Caki2 (cell line): ENCODE results near the gene TMEM127. TPM values are rescaled to one million over a fixed set of nuclear protein-coding genes. Genes with fewer than 3 reads are reported as not detected.
"Not testable (repeated sequence)": the region's sequence is repeated elsewhere in the genome, so short reads cannot be mapped to it uniquely, and the experiment has no call there.

Experiments
- DNase-seq: peaks from one replicate; pipeline ENCODE4 v3.0.0-alpha.2; 2015; ENCODE audit warnings: low read depth
- in situ Hi-C: cut with HindIII; loops from 2 replicates; pipeline ENCODE4 v1.10.0; 2016; ENCODE audit warnings: low sequenced_read_pairs, low pct_unique_long_range_greater_than_20kb, mixed read lengths
- total RNA-seq: library from RNA; depleted of rRNA; stranded (reverse); fragments of >200 nt; shearing (Covaris generic); gene quantifications from 2 replicates; pipeline ENCODE4 v1.2.3, GENCODE V29; 2014; ENCODE audit warnings: low replicate concordance; rRNA removed

Gene TMEM127
- total RNA-seq = 17.4 and 29.8 TPM in 2 replicates

- DNase-seq = peak; percentile 99
- in situ Hi-C loops = no loop called here
Observed at GRCh38 chr2:96265840-96266679, at the start of gene TMEM127, which contains the start of gene CIAO1. Gene TMEM127 (minus strand): TSS chr2:96265997. CDS start chr2:96265381, 616 bp downstream. Gene CIAO1 (plus strand): TSS chr2:96266225. CDS start chr2:96266351, 126 bp downstream.

- in situ Hi-C loops = no loop called here
- DNase-seq = no peak
Observed at GRCh38 chr2:96315005-96315399, 49.2 kb upstream of the TMEM127 start.

GRCh38 chr2:96308248-96308647 is 42.5 kb upstream of the TMEM127 start:
- in situ Hi-C loops = no loop called here
- DNase-seq = no peak

GRCh38 chr2:96306370-96306769 is 40.6 kb upstream of the TMEM127 start:
- peak; percentile 27 for DNase-seq
- in situ Hi-C loops = no loop called here

GRCh38 chr2:96305979-96306308 is 40.1 kb upstream of the TMEM127 start:
- in situ Hi-C loops = no loop called here
- DNase-seq = no peak

GRCh38 chr2:96305091-96305978 is 39.5 kb upstream of the TMEM127 start, which contains the start of gene SNRNP200:
Gene SNRNP200 (minus strand): TSS chr2:96305546. CDS start chr2:96305437, 109 bp downstream.
- in situ Hi-C loops = no loop called here
- peak; percentile 84 for DNase-seq

- DNase-seq = no peak
- in situ Hi-C loops = no loop called here
Observed at GRCh38 chr2:96304606-96305005, 38.8 kb upstream of the TMEM127 start.

- in situ Hi-C loops = no loop called here
- DNase-seq = no peak
Observed at GRCh38 chr2:96301865-96302264, 36.1 kb upstream of the TMEM127 start.

- in situ Hi-C loops = no loop called here
- no peak for DNase-seq
Observed at GRCh38 chr2:96296925-96297324, 31.1 kb upstream of the TMEM127 start.

GRCh38 chr2:96294271-96294670 is 28.5 kb upstream of the TMEM127 start:
- in situ Hi-C loops, DNase-seq: not testable (repeated sequence)

GRCh38 chr2:96291751-96292150 is 26.0 kb upstream of the TMEM127 start:
- no peak for DNase-seq
- in situ Hi-C loops = no loop called here

GRCh38 chr2:96287273-96287856 is 21.6 kb upstream of the TMEM127 start:
- in situ Hi-C loops = no loop called here

GRCh38 chr2:96276787-96277499 is 11.1 kb upstream of the TMEM127 start:
- in situ Hi-C loops = no loop called here
- DNase-seq = no peak

More at GRCh38 chr2:96287273-96287856, 21.6 kb upstream of the TMEM127 start:
- no peak for DNase-seq

- DNase-seq = no peak
- in situ Hi-C loops = no loop called here
Observed at GRCh38 chr2:96274355-96275056, 8.7 kb upstream of the TMEM127 start.

GRCh38 chr2:96273763-96274162 is 8.0 kb upstream of the TMEM127 start:
- no peak for DNase-seq
- in situ Hi-C loops = no loop called here

- in situ Hi-C loops = no loop called here
- DNase-seq = no peak
Observed at GRCh38 chr2:96271995-96272394, 6.2 kb upstream of the TMEM127 start.

- DNase-seq = peak; percentile 41
- in situ Hi-C loops = no loop called here
Observed at GRCh38 chr2:96267159-96267971, 1.6 kb upstream of the TMEM127 start.
